ENCODE results near the gene CCDC33. TPM values are rescaled to one million over a fixed set of nuclear protein-coding genes. Genes with fewer than 3 reads are reported as not detected.

CCDC33 gene
- total RNA-seq, 1 experiment from 2014 or later = 2.7 TPM

- Mint-ChIP-seq H3K9me3 (ENCODE audit: low read depth, unreplicated experiment) (no peaks in the 10 kb centered on the region), H3K27me3 (ENCODE audit: unreplicated experiment) (no peaks in the 10 kb centered on the region), H3K27ac (ENCODE audit: unreplicated experiment) (peak overlapping the region; percentile 90), H3K4me1 (ENCODE audit: low read depth, unreplicated experiment) (peaks cover 87% of the 10 kb centered on the region), H3K4me3 (ENCODE audit: low read depth, unreplicated experiment) (peak overlapping the region; percentile 32), H3K36me3 (ENCODE audit: insufficient read depth, unreplicated experiment) (peaks cover 25% of the 10 kb centered on the region)
- TSS peak; percentile 74 for BruUV-seq (replicated peaks)
- no peak for TF ChIP-seq CTCF (IDR thresholded peaks at IDR 0.05; ENCODE audit: unreplicated experiment)
- CTCF ChIA-PET = interaction anchor here (0.9 to 2.6 kb wide), 12 partner anchors 9 to 100 kb away, joined by 3 to 25 read pairs (median 4); no protein-coding TSS in a partner anchor
- intact Hi-C loops (cut with micrococcal nuclease; ENCODE audit: unreplicated experiment) = no loop called here
- DNase-seq = no peak
Measured at GRCh38 chr15:74384566-74384880, 148.4 kb downstream of the CCDC33 start.

GRCh38 chr15:74384881-74385643 is 148.9 kb downstream of the CCDC33 start:
- no peak for TF ChIP-seq CTCF (IDR thresholded peaks at IDR 0.05; ENCODE audit: unreplicated experiment)
- intact Hi-C loops (cut with micrococcal nuclease; ENCODE audit: unreplicated experiment) = no loop called here
- DNase-seq = peak; percentile 84
- no peaks in the 10 kb centered on the region for H3K27me3 Mint-ChIP-seq (ENCODE audit: unreplicated experiment)
- H3K36me3 Mint-ChIP-seq (ENCODE audit: insufficient read depth, unreplicated experiment) = peaks cover 25% of the 10 kb centered on the region
- CTCF ChIA-PET = interaction anchor here (0.7 to 2.6 kb wide), 17 partner anchors 9 to 1067 kb away, joined by 3 to 25 read pairs (median 4); no protein-coding TSS in a partner anchor
- no peaks in the 10 kb centered on the region for H3K9me3 Mint-ChIP-seq (ENCODE audit: low read depth, unreplicated experiment)
- BruUV-seq (replicated peaks) = no TSS peak
- H3K27ac Mint-ChIP-seq (ENCODE audit: unreplicated experiment) = peak overlapping the region; percentile 90
- no peak overlapping the region for H3K4me3 Mint-ChIP-seq (ENCODE audit: low read depth, unreplicated experiment)
- H3K4me1 Mint-ChIP-seq (ENCODE audit: low read depth, unreplicated experiment) = peaks cover 87% of the 10 kb centered on the region

GRCh38 chr15:74385733-74386132 is 149.6 kb downstream of the CCDC33 start:
- no peaks in the 10 kb centered on the region for H3K27me3 Mint-ChIP-seq (ENCODE audit: unreplicated experiment)

More at GRCh38 chr15:74385733-74386132, 149.6 kb downstream of the CCDC33 start:
- Mint-ChIP-seq H3K4me3 (ENCODE audit: low read depth, unreplicated experiment) (no peak overlapping the region), H3K9me3 (ENCODE audit: low read depth, unreplicated experiment) (peaks cover 2% of the 10 kb centered on the region), H3K4me1 (ENCODE audit: low read depth, unreplicated experiment) (peaks cover 87% of the 10 kb centered on the region), H3K27ac (ENCODE audit: unreplicated experiment) (peak overlapping the region; percentile 90), H3K36me3 (ENCODE audit: insufficient read depth, unreplicated experiment) (peaks cover 19% of the 10 kb centered on the region)
- BruUV-seq (replicated peaks) = no TSS peak
- CTCF ChIA-PET = interaction anchor here (0.7 to 2.6 kb wide), 9 partner anchors 9 to 52 kb away, joined by 3 to 25 read pairs (median 5); no protein-coding TSS in a partner anchor
- TF ChIP-seq CTCF (IDR thresholded peaks at IDR 0.05; ENCODE audit: unreplicated experiment) = no peak
- intact Hi-C loops (cut with micrococcal nuclease; ENCODE audit: unreplicated experiment) = no loop called here
- DNase-seq = no peak

Other genes with a start within 250 kb of the CCDC33 start
- gene STOML1, start 244.0 kb upstream of the CCDC33 start, total RNA-seq (2022) = 18.3 and 19.7 TPM in 2 replicates
- gene PML, start 241.6 kb upstream of the CCDC33 start, total RNA-seq (2022) = 120 and 153 TPM in 2 replicates
- gene GOLGA6A, start 153.8 kb upstream of the CCDC33 start, total RNA-seq (2022) = not detected in 2 replicates
- not detected in 2 replicates for gene ISLR2, start 105.7 kb upstream of the CCDC33 start, total RNA-seq (2022)
- not detected in 2 replicates for gene ISLR, start 62.6 kb upstream of the CCDC33 start, total RNA-seq (2022)
- gene STRA6, start 33.5 kb upstream of the CCDC33 start, total RNA-seq (2022) = 5.9 and 8.4 TPM in 2 replicates
- gene CYP11A1, start 131.3 kb downstream of the CCDC33 start, total RNA-seq (2022) = not detected in 2 replicates
- 67.6 and 74.8 TPM in 2 replicates for gene SEMA7A, start 197.6 kb downstream of the CCDC33 start, total RNA-seq (2022)
- 38.5 and 43.8 TPM in 2 replicates for gene UBL7, start 224.8 kb downstream of the CCDC33 start, total RNA-seq (2022)

Data from Calu3 (cell line).